HFFc6 (cell line): ENCODE data around the gene LINC01488. TPM values are rescaled to one million over a fixed set of nuclear protein-coding genes. Genes with fewer than 3 reads are reported as not detected.

ENCODE experiments used
- DNase-seq: peaks from one replicate; pipeline ENCODE4 v3.0.0-alpha.2; 2018
- H3K27ac Mint-ChIP-seq: 2 replicates; pipeline ENCODE4 v1.8.0; 2020; ENCODE audit warnings: mild to moderate bottlenecking, mixed read lengths
- H3K27me3 Mint-ChIP-seq: 2 replicates; pipeline ENCODE4 v1.8.0; 2021; ENCODE audit warnings: mild to moderate bottlenecking, moderate library complexity, mixed read lengths; ENCODE audit not compliant: insufficient read depth
- H3K36me3 Mint-ChIP-seq: 2 replicates; pipeline ENCODE4 v1.8.0; 2021; ENCODE audit warnings: low read depth, mixed read lengths
- H3K4me1 Mint-ChIP-seq: 2 replicates; pipeline ENCODE4 v1.8.0; 2020; ENCODE audit warnings: low read depth, mixed read lengths
- H3K4me3 Mint-ChIP-seq: 2 replicates; pipeline ENCODE4 v1.8.0; 2020; ENCODE audit warnings: mild to moderate bottlenecking, moderate library complexity, mixed read lengths
- H3K9me3 Mint-ChIP-seq: 2 replicates; pipeline ENCODE4 v1.8.0; 2020; ENCODE audit warnings: mild to moderate bottlenecking, mixed read lengths
- total RNA-seq, 6 experiments: library from RNA; stranded (reverse); fragmentation: NEBNext Ultra II Directional; extraction: Animal tissue kit (Norgen Biotek cat#: 25700); gene quantifications; 2 replicates in 1 of 6; 3 replicates in 5 of 6; pipeline ENCODE4 v1.2.3, GENCODE V29; 2021
- TF ChIP-seq, protein P1 (sequence below): fragments of 200-600 bp; sonication (generic); IDR thresholded peaks from 2 replicates; pipeline ENCODE4 v1.5.0; 2021; ENCODE audit warnings: antibody characterized with exemption, mild to moderate bottlenecking

The LINC01488 gene
- total RNA-seq, 6 experiments from 2014 or later: not detected

GRCh38 chr11:69497221-69497787 lies 15.8 kb downstream of the LINC01488 start:
- DNase-seq: peak; percentile 96
- H3K9me3 Mint-ChIP-seq: no peaks in the 10 kb centered on the region
- no peaks in the 10 kb centered on the region for H3K36me3 Mint-ChIP-seq
- peak overlapping the region; percentile 74 for H3K27ac Mint-ChIP-seq
- no peak overlapping the region; the same call in 1 of the 2 replicates for H3K4me3 Mint-ChIP-seq
- peaks cover 2% of the 10 kb centered on the region for H3K27me3 Mint-ChIP-seq
- H3K4me1 Mint-ChIP-seq: peaks cover 24% of the 10 kb centered on the region
- TF ChIP-seq, protein P1, sequence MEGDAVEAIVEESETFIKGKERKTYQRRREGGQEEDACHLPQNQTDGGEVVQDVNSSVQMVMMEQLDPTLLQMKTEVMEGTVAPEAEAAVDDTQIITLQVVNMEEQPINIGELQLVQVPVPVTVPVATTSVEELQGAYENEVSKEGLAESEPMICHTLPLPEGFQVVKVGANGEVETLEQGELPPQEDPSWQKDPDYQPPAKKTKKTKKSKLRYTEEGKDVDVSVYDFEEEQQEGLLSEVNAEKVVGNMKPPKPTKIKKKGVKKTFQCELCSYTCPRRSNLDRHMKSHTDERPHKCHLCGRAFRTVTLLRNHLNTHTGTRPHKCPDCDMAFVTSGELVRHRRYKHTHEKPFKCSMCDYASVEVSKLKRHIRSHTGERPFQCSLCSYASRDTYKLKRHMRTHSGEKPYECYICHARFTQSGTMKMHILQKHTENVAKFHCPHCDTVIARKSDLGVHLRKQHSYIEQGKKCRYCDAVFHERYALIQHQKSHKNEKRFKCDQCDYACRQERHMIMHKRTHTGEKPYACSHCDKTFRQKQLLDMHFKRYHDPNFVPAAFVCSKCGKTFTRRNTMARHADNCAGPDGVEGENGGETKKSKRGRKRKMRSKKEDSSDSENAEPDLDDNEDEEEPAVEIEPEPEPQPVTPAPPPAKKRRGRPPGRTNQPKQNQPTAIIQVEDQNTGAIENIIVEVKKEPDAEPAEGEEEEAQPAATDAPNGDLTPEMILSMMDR: no peak

DNA sequence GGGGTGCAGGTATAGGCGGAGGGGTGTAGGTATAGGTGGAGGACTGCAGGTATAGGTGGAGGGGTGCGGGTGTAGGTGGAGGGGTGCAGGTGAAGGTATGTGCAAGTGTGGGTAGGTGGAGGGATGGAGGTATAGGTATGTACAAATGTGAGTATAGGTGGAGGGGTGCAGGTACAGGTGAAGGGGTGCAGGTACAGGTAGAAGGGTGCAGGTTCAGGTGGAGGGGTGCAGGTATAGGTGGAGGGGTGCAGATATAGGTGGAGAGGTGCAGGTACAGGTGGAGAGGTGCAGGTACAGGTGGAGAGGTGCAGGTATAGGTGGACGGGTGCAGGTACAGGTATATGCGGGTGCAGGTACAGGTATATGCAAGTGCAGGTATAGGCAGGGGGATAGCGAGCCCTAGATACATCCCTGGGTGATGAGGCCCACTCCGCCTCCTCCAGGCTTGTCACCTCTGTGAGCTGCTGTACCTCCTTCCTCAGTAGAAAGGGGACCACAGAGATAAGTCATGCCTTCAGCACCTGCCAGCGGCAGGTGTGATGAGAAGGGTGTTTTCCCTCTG lies 17.2 kb downstream of the LINC01488 start:
- H3K9me3 Mint-ChIP-seq: no peaks in the 10 kb centered on the region
- TF ChIP-seq, protein P1: no peak
- H3K4me3 Mint-ChIP-seq: no peak overlapping the region
- peaks cover 5% of the 10 kb centered on the region for H3K27me3 Mint-ChIP-seq
- no peak overlapping the region for H3K27ac Mint-ChIP-seq
- no peak for DNase-seq
- H3K4me1 Mint-ChIP-seq: peaks cover 20% of the 10 kb centered on the region
- no peaks in the 10 kb centered on the region for H3K36me3 Mint-ChIP-seq

GRCh38 chr11:69499186-69499917 lies 17.9 kb downstream of the LINC01488 start:
- H3K4me1 Mint-ChIP-seq: peaks cover 20% of the 10 kb centered on the region
- H3K9me3 Mint-ChIP-seq: no peaks in the 10 kb centered on the region

DNA sequence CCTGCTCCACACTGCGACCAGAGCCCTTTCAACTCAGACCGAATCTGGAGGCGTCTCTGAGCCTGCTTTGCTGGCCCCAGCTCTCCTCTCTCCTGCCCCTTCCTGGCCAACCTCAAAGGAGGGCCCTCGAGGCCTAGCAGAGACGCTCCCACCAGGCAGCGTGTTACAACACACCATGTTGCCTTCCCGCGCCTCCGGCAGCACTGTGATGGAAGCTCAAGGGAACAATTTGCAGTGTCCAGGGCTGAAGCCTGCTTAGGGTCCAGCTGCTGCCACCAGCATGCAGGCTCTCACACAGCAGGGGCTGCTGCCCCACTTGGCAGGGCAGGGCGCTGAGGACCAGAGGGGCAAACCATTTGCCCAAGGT lies 18.4 kb downstream of the LINC01488 start:
- H3K9me3 Mint-ChIP-seq: no peaks in the 10 kb centered on the region
- no peak overlapping the region for H3K27ac Mint-ChIP-seq
- H3K4me3 Mint-ChIP-seq: no peak overlapping the region
- no peak for DNase-seq
- peaks cover 5% of the 10 kb centered on the region for H3K27me3 Mint-ChIP-seq
- no peaks in the 10 kb centered on the region for H3K36me3 Mint-ChIP-seq
- TF ChIP-seq, protein P1: no peak
- H3K4me1 Mint-ChIP-seq: peaks cover 20% of the 10 kb centered on the region

More at GRCh38 chr11:69499186-69499917, 17.9 kb downstream of the LINC01488 start:
- H3K27ac Mint-ChIP-seq: no peak overlapping the region
- H3K27me3 Mint-ChIP-seq: peaks cover 5% of the 10 kb centered on the region
- TF ChIP-seq, protein P1: no peak
- no peaks in the 10 kb centered on the region for H3K36me3 Mint-ChIP-seq
- DNase-seq: no peak
- no peak overlapping the region for H3K4me3 Mint-ChIP-seq

DNA sequence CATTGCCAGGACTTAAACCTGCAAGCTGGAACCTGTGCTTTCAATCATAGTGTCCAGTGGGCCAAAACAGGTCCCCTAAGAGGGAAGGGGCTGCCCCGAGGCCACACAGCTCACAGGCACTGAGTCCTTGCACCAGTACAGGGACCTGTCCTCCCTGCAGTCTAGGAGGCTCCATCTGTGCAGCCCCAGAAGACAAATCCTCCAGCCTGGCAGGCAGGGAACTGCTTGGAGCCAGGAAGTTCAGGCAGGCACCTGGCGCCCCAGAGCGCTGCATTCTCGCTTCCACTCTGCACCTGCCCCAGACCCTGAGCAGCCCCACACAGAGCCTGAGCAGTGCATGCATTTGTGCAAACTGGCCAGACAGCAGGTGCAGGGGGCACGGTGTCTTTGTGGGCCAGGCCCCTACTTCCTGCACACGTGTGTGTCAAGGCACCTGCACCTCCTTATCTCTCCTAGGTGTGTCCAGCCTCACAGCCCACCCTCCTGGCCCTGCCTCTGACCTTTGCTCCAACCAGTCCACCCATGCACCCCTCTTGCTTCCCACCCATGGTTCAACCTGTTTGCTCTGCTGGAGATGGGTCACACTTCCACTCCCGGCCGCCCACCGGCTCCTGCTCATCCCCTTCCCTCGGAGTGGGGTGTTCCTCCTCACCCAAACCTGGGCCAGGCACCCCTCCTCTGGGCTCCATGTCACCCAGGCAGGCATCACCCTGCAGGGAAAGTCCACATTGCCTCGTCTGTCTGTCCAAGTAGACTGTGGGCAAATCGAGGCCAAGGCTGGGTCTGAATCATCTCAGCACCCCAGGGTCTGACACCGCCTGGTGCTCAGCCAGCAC lies 19.0 kb downstream of the LINC01488 start:
- no peak overlapping the region for H3K27ac Mint-ChIP-seq
- TF ChIP-seq, protein P1: no peak
- H3K4me1 Mint-ChIP-seq: peaks cover 20% of the 10 kb centered on the region
- H3K4me3 Mint-ChIP-seq: no peak overlapping the region
- H3K27me3 Mint-ChIP-seq: peaks cover 3% of the 10 kb centered on the region
- H3K36me3 Mint-ChIP-seq: no peaks in the 10 kb centered on the region
- no peak for DNase-seq
- no peaks in the 10 kb centered on the region for H3K9me3 Mint-ChIP-seq
